SK-N-MC (cell line): Measurements from ENCODE around the gene CDH23.

Source experiments
- DNase-seq: peaks from one replicate; pipeline ENCODE4 v3.0.0-alpha.2; 2011; ENCODE audit warnings: low read depth, low spot score
- H3K27ac ChIP-seq: fragments of 200-600 bp; sonication (generic); 2 replicates; pipeline ENCODE4 v1.5.1; 2016; ENCODE audit warnings: mixed run types
- H3K36me3 ChIP-seq: fragments of 200-600 bp; sonication (generic); 2 replicates; pipeline ENCODE4 v1.6.1; 2017; ENCODE audit warnings: antibody characterized with exemption, low read length, mixed read lengths; ENCODE audit not compliant: insufficient read depth
- H3K4me3 ChIP-seq: fragments of 200-600 bp; sonication (generic); 2 replicates; pipeline ENCODE4 v1.5.1; 2016
- H3K9ac ChIP-seq: fragments of 200-600 bp; sonication (generic); 2 replicates; pipeline ENCODE4 v1.8.0; 2017; ENCODE audit warnings: mixed run types, mixed read lengths; ENCODE audit not compliant: insufficient read length
- H3K9me3 ChIP-seq: fragments of 200-600 bp; sonication (generic); 2 replicates; pipeline ENCODE4 v1.6.1; 2017; ENCODE audit warnings: low read depth, mild to moderate bottlenecking, antibody characterized with exemption, low read length, moderate library complexity, mixed read lengths
- EZH2 ChIP-seq: fragments of 200-600 bp; sonication (generic); IDR thresholded peaks from one replicate; pipeline ENCODE4 v1.6.1; 2017; ENCODE audit warnings: antibody characterized with exemption
- FOXP2 ChIP-seq: optimal IDR thresholded peaks from 2 replicates; pipeline ENCODE3; 2011; ENCODE audit warnings: mild to moderate bottlenecking, moderate library complexity; ENCODE audit not compliant: insufficient read depth; ENCODE audit errors: extremely low read length, control extremely low read depth
- POLR2AphosphoS5 ChIP-seq: IDR thresholded peaks from 2 replicates; pipeline ENCODE4 v1.6.1; 2012; ENCODE audit warnings: mild to moderate bottlenecking, low read depth, low read length, borderline replicate concordance

Gene CDH23

GRCh38 chr10:71735709-71736569, 339.2 kb downstream of the CDH23 start:
- no peak for DNase-seq
- Histone ChIP-seq H3K36me3 (no peaks in the 10 kb centered on the region), H3K9ac (no peak overlapping the region), H3K27ac (no peak overlapping the region), H3K9me3 (no peaks in the 10 kb centered on the region), H3K4me3 (no peak overlapping the region)
- no peak for TF ChIP-seq FOXP2
- TF ChIP-seq POLR2AphosphoS5 = no peak
- no peak for TF ChIP-seq EZH2

GRCh38 chr10:71736570-71736952, 339.8 kb downstream of the CDH23 start:
- H3K27ac ChIP-seq = no peak overlapping the region
- H3K36me3 ChIP-seq = no peaks in the 10 kb centered on the region
- H3K9ac ChIP-seq = no peak overlapping the region
- no peaks in the 10 kb centered on the region for H3K9me3 ChIP-seq
- DNase-seq = no peak
- no peak overlapping the region for H3K4me3 ChIP-seq
- TF ChIP-seq FOXP2 (no peak), EZH2 (no peak), POLR2AphosphoS5 (no peak)

GRCh38 chr10:71737001-71737833, 340.5 kb downstream of the CDH23 start:
- H3K36me3 ChIP-seq = no peaks in the 10 kb centered on the region
- H3K27ac ChIP-seq = no peak overlapping the region
- no peak overlapping the region for H3K9ac ChIP-seq
- no peak overlapping the region for H3K4me3 ChIP-seq
- no peak for DNase-seq
- H3K9me3 ChIP-seq = no peaks in the 10 kb centered on the region
- TF ChIP-seq FOXP2 (no peak), EZH2 (no peak), POLR2AphosphoS5 (no peak)

GRCh38 chr10:71737834-71738197, 341.1 kb downstream of the CDH23 start:
- Histone ChIP-seq H3K9me3 (no peaks in the 10 kb centered on the region), H3K9ac (no peak overlapping the region), H3K27ac (no peak overlapping the region), H3K4me3 (no peak overlapping the region), H3K36me3 (no peaks in the 10 kb centered on the region)
- no peak for DNase-seq
- no peak for TF ChIP-seq POLR2AphosphoS5
- TF ChIP-seq EZH2 = no peak
- TF ChIP-seq FOXP2 = no peak

DNA sequence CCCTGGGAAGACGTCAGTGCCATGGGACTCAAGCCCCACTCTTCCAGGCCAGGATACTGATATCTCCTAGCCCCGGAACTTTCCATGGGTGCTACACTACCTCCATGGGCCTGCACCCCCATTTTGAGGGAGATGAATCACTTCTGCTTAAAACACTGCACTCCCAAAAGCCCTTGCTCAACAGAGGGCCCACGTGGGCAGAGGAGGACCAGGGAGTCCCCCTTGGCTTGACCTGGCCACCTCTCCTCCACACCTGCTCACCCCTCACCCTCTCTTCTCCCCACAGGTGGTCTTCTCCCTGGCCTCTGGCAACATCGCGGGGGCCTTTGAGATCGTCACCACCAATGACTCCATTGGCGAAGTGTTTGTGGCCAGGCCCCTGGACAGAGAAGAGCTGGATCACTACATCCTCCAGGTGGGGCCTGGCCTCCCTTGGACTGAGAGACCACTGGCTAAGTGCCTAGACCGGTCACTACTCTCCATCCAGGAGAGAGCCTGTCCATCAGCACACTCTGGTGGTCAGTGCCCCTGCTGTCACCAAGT, 342.7 kb downstream of the CDH23 start:
- Histone ChIP-seq H3K27ac (no peak overlapping the region), H3K36me3 (no peaks in the 10 kb centered on the region), H3K9ac (no peak overlapping the region), H3K4me3 (no peak overlapping the region), H3K9me3 (no peaks in the 10 kb centered on the region)
- TF ChIP-seq EZH2 (no peak), POLR2AphosphoS5 (no peak), FOXP2 (no peak)
- DNase-seq = no peak

GRCh38 chr10:71740069-71740653, 343.4 kb downstream of the CDH23 start:
- Histone ChIP-seq H3K9me3 (no peaks in the 10 kb centered on the region), H3K36me3 (no peaks in the 10 kb centered on the region), H3K27ac (no peak overlapping the region), H3K9ac (no peak overlapping the region), H3K4me3 (no peak overlapping the region)
- TF ChIP-seq FOXP2 (no peak), EZH2 (no peak), POLR2AphosphoS5 (no peak)
- no peak for DNase-seq

- Histone ChIP-seq H3K9ac (no peak overlapping the region), H3K36me3 (no peaks in the 10 kb centered on the region), H3K9me3 (no peaks in the 10 kb centered on the region), H3K4me3 (no peak overlapping the region), H3K27ac (no peak overlapping the region)
- no peak for TF ChIP-seq EZH2
- TF ChIP-seq FOXP2 = no peak
- no peak for TF ChIP-seq POLR2AphosphoS5
- DNase-seq = no peak
Observed at GRCh38 chr10:71741029-71741428, 344.3 kb downstream of the CDH23 start.

- Histone ChIP-seq H3K4me3 (no peak overlapping the region), H3K36me3 (no peaks in the 10 kb centered on the region), H3K27ac (no peak overlapping the region), H3K9me3 (no peaks in the 10 kb centered on the region), H3K9ac (no peak overlapping the region)
- no peak for DNase-seq
- no peak for TF ChIP-seq FOXP2
- TF ChIP-seq POLR2AphosphoS5 = no peak
- no peak for TF ChIP-seq EZH2
Observed at GRCh38 chr10:71741671-71742070, 345.0 kb downstream of the CDH23 start.
